HG03097 (cell line): ENCODE measurements around the gene PRDX5.

Source experiments
- ATAC-seq: cut with Tn5 transposase; IDR thresholded peaks from one replicate; pipeline ENCODE4 v1.9.1; 2021; ENCODE audit not compliant: unreplicated experiment, low FRiP score

The PRDX5 gene

DNA sequence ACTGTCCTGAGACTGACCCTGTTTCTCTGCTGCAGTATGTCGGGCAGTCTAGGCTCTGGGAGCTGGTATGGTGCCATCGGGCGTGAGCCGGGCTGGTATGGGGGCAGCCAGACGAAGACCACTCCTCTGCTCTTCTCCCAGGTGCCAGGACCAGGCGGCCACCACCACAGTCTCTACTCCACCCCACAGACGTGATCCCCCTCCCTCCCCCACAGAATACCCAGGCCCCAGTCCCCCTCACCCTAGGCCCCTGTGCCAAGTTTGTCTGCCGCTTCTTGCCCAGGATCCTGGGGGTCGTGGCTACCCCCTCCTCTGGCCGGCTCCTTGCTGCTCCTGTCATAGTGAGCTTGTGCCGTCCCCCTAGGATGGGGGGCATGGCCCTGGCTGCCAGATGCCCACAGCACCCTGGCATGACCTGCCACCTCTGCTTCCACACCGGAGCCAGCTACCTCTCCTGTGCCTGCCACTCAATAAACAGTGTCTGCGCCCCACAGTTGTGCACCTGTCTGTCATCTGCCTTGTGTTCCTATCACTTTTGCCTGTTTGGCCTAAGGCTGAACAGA, 28.8 kb upstream of the PRDX5 start:
- ATAC-seq: no peak

- no peak for ATAC-seq
Observed at GRCh38 chr11:64290352-64291261, 27.3 kb upstream of the PRDX5 start.

DNA sequence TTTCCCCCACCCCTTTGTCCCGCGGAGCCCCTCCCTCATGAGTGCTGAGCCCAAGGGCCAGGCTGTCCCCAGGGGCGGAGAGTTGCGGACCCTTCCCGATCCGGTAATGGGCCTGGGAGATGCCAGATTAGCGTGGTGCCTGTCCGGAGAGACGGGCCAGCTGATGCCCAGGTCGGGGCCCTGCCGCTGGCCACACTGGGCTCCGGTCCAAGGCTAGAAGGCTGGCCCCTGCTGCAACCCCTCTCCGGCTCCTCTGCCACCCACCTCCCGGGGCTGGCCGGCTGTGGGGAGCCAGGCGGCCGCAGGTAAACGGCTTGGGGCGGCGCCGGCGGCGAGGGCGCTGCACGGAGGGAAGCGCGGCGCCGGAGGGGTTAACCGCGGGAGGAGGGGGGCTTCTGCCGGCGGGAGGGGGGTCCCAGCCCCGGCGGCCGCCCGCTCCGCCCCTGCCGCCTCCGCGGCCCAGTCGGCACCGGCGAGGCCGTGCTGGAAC, 26.6 kb upstream of the PRDX5 start, which contains the start of gene KCNK4:
Gene KCNK4, plus strand, starts transcription at position 41 of the 490 bp plus-strand sequence. CDS start 1,717 bp downstream, outside the sequence.
- no peak for ATAC-seq

GRCh38 chr11:64291752-64292459, 26.0 kb upstream of the PRDX5 start:
- no peak for ATAC-seq

DNA sequence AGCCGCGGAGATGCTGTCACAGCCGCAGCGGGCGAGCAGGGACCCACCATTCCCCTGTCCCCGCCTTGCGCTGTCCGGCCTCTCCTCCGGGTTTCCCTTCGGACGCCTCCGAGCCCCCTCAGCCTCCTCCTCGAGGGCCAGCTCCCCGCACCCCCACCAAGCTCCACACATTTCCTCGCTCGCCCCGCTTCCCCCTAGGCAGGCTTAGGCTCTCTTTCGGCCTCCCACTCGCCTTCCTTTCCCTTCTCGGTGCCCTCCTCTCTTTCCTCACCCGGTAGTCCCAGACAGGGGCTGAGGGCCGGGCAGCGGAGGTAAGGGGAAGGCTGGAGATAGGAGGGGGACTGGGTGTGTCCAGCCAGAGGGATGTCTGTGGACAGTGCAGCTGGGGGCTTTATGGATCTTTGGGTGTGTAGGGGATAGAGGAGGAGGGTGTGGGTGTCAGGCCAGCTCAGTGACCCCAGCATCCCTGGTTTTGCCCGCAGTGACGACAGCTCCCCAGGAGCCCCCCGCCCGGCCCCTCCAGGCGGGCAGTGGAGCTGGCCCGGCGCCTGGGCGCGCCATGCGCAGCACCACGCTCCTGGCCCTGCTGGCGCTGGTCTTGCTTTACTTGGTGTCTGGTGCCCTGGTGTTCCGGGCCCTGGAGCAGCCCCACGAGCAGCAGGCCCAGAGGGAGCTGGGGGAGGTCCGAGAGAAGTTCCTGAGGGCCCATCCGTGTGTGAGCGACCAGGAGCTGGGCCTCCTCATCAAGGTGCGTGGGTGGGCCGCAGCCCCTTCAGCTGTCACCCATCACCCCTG, 25.3 kb upstream of the PRDX5 start:
- ATAC-seq: no peak

GRCh38 chr11:64294774-64295173, 23.1 kb upstream of the PRDX5 start:
- no peak for ATAC-seq

DNA sequence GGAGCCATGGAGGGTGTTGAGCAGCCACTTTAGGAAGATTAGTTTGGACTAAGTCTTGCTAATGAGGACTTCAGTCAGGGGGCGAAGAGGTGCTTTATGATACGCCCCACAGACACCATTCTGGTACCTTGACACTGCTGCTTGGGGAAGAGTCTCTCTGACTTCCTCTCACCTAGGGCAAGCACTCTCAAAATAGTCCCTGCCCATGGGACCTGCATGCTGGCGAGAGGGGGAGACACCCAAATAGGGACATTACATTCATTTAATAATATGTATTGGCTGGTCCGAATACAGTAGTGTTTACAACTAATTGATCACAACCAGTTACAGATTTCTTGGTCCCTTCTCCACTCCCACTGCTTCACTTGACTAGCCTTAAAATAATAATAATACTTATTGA, 22.2 kb upstream of the PRDX5 start:
- no peak for ATAC-seq

DNA sequence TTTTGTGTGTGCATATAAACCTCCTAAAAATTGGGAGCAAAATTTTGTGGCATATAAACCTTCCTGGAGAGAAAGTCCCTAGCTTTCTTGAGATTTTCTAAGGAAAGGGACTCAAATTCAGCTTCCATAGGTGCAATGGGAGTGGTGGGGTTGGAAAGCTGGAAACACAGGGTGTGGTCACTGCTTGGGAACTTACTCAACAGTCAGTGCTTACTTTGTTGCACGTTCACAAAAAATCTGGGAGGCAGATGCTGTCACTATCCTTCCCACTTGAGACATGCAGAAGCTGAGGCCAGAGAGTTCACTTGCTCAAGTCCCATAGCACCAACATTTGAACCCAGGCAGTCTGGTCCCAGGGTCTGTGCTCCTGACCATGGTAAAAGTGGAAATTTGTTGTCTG, 21.7 kb upstream of the PRDX5 start:
- no peak for ATAC-seq

DNA sequence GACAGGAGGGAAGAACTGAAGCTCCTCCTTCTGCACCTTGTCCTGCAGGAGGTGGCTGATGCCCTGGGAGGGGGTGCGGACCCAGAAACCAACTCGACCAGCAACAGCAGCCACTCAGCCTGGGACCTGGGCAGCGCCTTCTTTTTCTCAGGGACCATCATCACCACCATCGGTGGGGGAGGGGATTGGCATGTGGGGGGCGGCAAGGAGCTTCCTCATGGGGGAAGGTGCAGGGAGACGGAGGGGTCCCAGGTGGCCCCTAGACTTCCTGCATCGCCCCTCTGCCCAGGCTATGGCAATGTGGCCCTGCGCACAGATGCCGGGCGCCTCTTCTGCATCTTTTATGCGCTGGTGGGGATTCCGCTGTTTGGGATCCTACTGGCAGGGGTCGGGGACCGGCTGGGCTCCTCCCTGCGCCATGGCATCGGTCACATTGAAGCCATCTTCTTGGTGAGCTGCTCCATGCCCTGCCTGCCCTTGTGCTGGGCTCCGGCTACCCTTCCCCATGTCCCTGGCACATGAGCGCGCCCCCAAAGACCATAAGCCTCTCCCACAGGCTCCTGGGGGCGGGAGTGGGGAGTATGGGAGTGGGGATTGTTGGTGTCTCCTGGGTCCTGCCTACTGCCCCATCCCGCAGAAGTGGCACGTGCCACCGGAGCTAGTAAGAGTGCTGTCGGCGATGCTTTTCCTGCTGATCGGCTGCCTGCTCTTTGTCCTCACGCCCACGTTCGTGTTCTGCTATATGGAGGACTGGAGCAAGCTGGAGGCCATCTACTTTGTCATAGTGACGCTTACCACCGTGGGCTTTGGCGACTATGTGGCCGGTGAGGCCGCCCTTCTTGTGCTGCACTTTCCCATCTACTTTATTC, 20.9 kb upstream of the PRDX5 start:
- no peak for ATAC-seq

DNA sequence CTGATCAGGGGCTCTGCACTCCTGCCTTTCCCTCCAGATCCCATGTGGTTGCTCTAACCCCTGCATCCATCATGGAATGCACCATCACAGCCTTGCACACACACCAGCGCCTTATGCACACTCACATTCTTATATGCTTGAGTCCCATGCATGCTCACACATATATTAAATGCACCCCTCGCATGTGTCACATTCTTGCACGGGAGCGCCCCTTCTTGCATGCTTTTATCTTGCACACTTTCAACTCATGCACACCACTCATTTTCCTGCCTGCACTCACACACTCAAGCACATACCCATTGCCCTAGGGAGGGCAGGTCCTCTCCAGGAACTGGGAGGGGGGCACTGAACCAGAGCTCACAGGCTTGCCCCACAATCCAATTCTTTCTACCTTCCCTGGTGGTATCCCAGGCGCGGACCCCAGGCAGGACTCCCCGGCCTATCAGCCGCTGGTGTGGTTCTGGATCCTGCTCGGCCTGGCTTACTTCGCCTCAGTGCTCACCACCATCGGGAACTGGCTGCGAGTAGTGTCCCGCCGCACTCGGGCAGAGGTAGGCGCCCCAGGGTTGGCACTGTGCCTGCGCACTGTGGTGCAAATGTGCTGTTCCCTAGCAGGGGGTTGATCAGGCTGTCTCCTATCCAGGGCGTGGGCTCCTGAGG, 20.1 kb upstream of the PRDX5 start:
- no peak for ATAC-seq

DNA sequence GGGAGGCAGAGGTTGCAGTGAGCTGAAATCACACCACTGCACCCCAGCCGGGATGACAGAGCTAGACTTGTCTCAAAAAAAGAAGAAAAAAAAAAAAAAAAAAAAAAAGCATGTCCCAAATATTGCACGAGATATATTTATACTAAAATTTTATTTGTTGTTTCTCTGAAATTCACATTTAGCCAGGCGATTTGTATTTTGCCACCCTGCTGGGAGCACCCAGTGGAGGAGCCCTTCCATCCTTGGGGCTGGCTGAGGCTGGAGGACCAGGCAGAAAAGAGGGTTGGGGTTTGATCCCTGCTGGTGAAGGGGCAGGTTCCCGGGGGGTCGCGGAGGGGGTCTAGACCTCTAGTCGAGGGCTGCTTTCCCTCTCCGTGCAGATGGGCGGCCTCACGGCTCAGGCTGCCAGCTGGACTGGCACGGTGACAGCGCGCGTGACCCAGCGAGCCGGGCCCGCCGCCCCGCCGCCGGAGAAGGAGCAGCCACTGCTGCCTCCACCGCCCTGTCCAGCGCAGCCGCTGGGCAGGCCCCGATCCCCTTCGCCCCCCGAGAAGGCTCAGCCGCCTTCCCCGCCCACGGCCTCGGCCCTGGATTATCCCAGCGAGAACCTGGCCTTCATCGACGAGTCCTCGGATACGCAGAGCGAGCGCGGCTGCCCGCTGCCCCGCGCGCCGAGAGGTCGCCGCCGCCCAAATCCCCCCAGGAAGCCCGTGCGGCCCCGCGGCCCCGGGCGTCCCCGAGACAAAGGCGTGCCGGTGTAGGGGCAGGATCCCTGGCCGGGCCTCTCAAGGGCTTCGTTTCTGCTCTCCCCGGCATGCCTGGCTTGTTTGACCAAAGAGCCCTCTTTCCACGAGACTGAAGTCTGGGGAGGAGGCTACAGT, 18.7 kb upstream of the PRDX5 start:
- ATAC-seq: no peak

GRCh38 chr11:64299847-64300648, 17.9 kb upstream of the PRDX5 start, which contains the start of gene CATSPERZ:
CATSPERZ (plus strand) TSS chr11:64300358; CDS start chr11:64300411, 53 bp downstream.
- no peak for ATAC-seq

DNA sequence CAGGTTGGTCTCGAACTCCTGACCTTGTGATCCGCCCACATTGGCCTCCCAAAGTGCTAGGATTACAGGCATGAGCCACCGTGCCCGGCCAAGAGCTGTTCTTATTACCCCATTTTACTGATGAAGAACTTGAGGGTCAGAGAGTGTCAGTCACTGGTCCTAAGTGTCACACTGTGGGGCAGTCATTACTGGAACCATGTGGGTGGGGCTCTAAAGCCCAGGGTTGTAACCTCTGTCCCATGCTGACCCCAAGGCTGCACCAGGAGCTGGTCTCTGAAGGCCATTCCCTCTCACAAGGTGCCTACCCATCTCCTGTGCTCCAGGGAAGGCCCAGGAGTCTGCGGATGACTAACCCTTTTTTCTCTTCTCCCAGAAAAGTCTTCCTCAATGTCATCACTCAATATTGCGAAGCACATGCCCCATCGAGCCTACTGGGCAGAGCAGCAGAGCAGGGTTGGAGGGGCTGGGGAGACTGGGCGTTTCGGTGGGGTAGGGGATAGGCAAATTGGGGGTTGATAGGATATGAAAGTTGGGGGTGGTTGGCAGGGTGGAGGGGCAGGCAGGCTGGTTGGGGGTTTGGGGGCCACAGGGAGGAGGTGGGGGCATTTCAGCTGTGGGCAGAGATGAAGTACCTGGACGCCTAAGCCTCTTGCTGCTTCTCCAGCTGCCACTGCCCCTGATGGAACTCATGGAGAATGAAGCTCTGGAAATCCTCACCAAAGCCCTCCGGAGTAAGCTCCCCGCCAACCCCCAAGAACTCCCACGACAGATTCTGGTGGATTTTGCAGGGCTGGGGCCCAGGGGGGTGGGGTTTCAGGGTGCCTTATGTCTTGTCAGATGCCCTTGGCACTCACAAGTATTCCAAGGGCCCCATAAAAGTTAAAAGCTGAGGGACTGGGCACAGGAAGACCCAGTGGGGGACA, 14.6 kb upstream of the PRDX5 start:
- no peak for ATAC-seq

- ATAC-seq: no peak
Observed at GRCh38 chr11:64304032-64304315, 13.9 kb upstream of the PRDX5 start.

- ATAC-seq: peak; percentile 22
Observed at GRCh38 chr11:64304316-64305072, 13.4 kb upstream of the PRDX5 start.
